Measurements from ENCODE around the gene ABITRAM. TPM values are rescaled to one million over a fixed set of nuclear protein-coding genes. Genes with fewer than 3 reads are reported as not detected.
"Not testable (repeated sequence)": the region's sequence is repeated elsewhere in the genome, so short reads cannot be mapped to it uniquely, and the experiment has no call there.

Gene ABITRAM
- total RNA-seq, 1 experiment from 2014 or later = 23.6 TPM

- Histone ChIP-seq H3K9me2 (ENCODE audit: insufficient read depth) (no peaks in the 10 kb centered on the region), H4K20me1 (ENCODE audit: insufficient read depth) (no peaks in the 10 kb centered on the region), H3F3A (ENCODE audit: insufficient read depth, low read depth) (no peaks in the 10 kb centered on the region), H3K27ac (no peak overlapping the region), H3K4me2 (no peak overlapping the region), H3K4me3 (no peak overlapping the region), H3K36me3 (ENCODE audit: low read depth) (peaks cover 18% of the 10 kb centered on the region), H3K9me3 (ENCODE audit: insufficient read depth, low read depth) (no peaks in the 10 kb centered on the region), H2AFZ (no peak overlapping the region), H3K79me2 (ENCODE audit: low read depth) (no peaks in the 10 kb centered on the region), H3K27me3 (ENCODE audit: insufficient read depth, low read depth) (no peaks in the 10 kb centered on the region), H3K4me1 (replicated peaks; ENCODE audit: insufficient read depth) (no peaks in the 10 kb centered on the region)
- TF ChIP-seq CTCF (conservative IDR thresholded peaks at IDR 0.05) (no peak), EZH2 (IDR thresholded peaks at IDR 0.05; ENCODE audit: low read depth) (no peak)
- ChIA-PET CTCF (no interaction called here), POLR2A (ENCODE audit: unreplicated experiment) (no interaction called here)
- no TSS peak for BruUV-seq (replicated peaks)
- no peak for DNase-seq
- intact Hi-C loops (cut with micrococcal nuclease; ENCODE audit: unreplicated experiment) = no loop called here
Measured at GRCh38 chr9:108894225-108894997, 39.8 kb upstream of the ABITRAM start.

GRCh38 chr9:108897324-108898096, 36.7 kb upstream of the ABITRAM start:
- H3K4me3 ChIP-seq = no peak overlapping the region
- CTCF ChIA-PET = no interaction called here
- H3K79me2 ChIP-seq (ENCODE audit: low read depth) = no peaks in the 10 kb centered on the region
- no peaks in the 10 kb centered on the region for H3F3A ChIP-seq (ENCODE audit: insufficient read depth, low read depth)
- POLR2A ChIA-PET (ENCODE audit: unreplicated experiment) = no interaction called here
- no peak overlapping the region for H3K27ac ChIP-seq
- H3K9me3 ChIP-seq (ENCODE audit: insufficient read depth, low read depth) = no peaks in the 10 kb centered on the region
- no peak for DNase-seq
- H3K4me2 ChIP-seq = no peak overlapping the region
- peaks cover 21% of the 10 kb centered on the region for H3K36me3 ChIP-seq (ENCODE audit: low read depth)
- H4K20me1 ChIP-seq (ENCODE audit: insufficient read depth) = no peaks in the 10 kb centered on the region
- H3K4me1 ChIP-seq (replicated peaks; ENCODE audit: insufficient read depth) = no peaks in the 10 kb centered on the region
- no peak overlapping the region for H2AFZ ChIP-seq
- no peaks in the 10 kb centered on the region for H3K27me3 ChIP-seq (ENCODE audit: insufficient read depth, low read depth)
- TF ChIP-seq CTCF (conservative IDR thresholded peaks at IDR 0.05) = no peak
- TF ChIP-seq EZH2 (IDR thresholded peaks at IDR 0.05; ENCODE audit: low read depth) = no peak
- no TSS peak for BruUV-seq (replicated peaks)
- no peaks in the 10 kb centered on the region for H3K9me2 ChIP-seq (ENCODE audit: insufficient read depth)
- intact Hi-C loops (cut with micrococcal nuclease; ENCODE audit: unreplicated experiment) = no loop called here

GRCh38 chr9:108899023-108899695, 35.0 kb upstream of the ABITRAM start:
- H2AFZ ChIP-seq; H4K20me1 ChIP-seq (ENCODE audit: insufficient read depth); H3K9me2 ChIP-seq (ENCODE audit: insufficient read depth); intact Hi-C loops (cut with micrococcal nuclease; ENCODE audit: unreplicated experiment); H3K4me1 ChIP-seq (replicated peaks; ENCODE audit: insufficient read depth); H3K79me2 ChIP-seq (ENCODE audit: low read depth); BruUV-seq (replicated peaks); DNase-seq; H3K27ac ChIP-seq; H3K9me3 ChIP-seq (ENCODE audit: insufficient read depth, low read depth); H3K4me3 ChIP-seq; H3F3A ChIP-seq (ENCODE audit: insufficient read depth, low read depth); H3K27me3 ChIP-seq (ENCODE audit: insufficient read depth, low read depth); H3K4me2 ChIP-seq; POLR2A ChIA-PET (ENCODE audit: unreplicated experiment): not testable (repeated sequence)
- CTCF ChIA-PET = interaction anchor here (0.7 kb wide), 1 partner anchor 445 kb away, joined by 3 read pairs; no protein-coding TSS in a partner anchor
- H3K36me3 ChIP-seq (ENCODE audit: low read depth) = peaks cover 22% of the 10 kb centered on the region

Data from PC-9 (cell line).